Transverse colon (tissue), 4 donors: Measurements from ENCODE around the gene LAMC1.

ENCODE experiments used
- EP300 ChIP-seq: sonication (generic); formaldehyde crosslinking; IDR thresholded peaks from one replicate; pipeline ENCODE4 v1.6.1; 2017; ENCODE audit warnings: antibody characterized with exemption, low read depth
- POLR2A ChIP-seq: fragments of 450-650 bp; IDR thresholded peaks from one replicate; pipeline ENCODE4 v1.6.1; 2016; ENCODE audit warnings: antibody characterized with exemption, mild to moderate bottlenecking, moderate library complexity
- POLR2AphosphoS5 ChIP-seq, 3 donors: sonication (generic); formaldehyde crosslinking; IDR thresholded peaks; one replicate each; pipeline ENCODE4 v1.6.1; 2016; ENCODE audit warnings: antibody characterized with exemption in 3 of 3
- TF ChIP-seq, protein P1 (sequence below), 5 experiments: fragments of 200-600 bp in 3 of 5; fragments of 450-650 bp in 2 of 5; sonication (generic) in 3 of 5; IDR thresholded peaks; 1 replicate in 2 of 5; 2 replicates in 3 of 5; pipeline ENCODE4 v1.5.1; 2016 to 2017; ENCODE audit warnings: antibody characterized with exemption in 5 of 5, inconsistent platforms in 3 of 5, mild to moderate bottlenecking in 2 of 5, moderate library complexity in 1 of 5

DNA sequence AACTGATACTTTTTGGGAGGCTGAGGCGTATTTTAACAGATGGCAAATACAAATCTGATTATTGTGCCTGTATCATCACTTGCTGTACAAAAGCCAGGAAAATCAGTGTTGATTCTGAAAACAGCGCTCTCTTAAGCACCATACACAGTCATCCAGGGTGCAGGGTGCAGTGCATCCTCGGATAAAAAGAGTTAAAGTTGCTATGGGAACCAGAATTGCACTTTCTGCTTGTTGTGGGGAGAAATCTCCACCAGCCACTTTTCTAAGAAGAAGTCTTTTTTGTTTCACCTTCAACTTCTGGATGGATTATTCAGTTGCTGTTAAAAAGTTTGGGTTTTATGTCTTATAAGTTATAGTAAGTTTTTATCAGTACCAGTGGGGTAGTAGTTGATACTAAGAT is 3.8 kb downstream of the LAMC1 start:
- TF ChIP-seq, protein P1, sequence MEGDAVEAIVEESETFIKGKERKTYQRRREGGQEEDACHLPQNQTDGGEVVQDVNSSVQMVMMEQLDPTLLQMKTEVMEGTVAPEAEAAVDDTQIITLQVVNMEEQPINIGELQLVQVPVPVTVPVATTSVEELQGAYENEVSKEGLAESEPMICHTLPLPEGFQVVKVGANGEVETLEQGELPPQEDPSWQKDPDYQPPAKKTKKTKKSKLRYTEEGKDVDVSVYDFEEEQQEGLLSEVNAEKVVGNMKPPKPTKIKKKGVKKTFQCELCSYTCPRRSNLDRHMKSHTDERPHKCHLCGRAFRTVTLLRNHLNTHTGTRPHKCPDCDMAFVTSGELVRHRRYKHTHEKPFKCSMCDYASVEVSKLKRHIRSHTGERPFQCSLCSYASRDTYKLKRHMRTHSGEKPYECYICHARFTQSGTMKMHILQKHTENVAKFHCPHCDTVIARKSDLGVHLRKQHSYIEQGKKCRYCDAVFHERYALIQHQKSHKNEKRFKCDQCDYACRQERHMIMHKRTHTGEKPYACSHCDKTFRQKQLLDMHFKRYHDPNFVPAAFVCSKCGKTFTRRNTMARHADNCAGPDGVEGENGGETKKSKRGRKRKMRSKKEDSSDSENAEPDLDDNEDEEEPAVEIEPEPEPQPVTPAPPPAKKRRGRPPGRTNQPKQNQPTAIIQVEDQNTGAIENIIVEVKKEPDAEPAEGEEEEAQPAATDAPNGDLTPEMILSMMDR (IDR thresholded peaks at IDR 0.05) = no peak
- TF ChIP-seq POLR2A = no peak
- no peak for TF ChIP-seq EP300
- TF ChIP-seq POLR2AphosphoS5 (IDR thresholded peaks at IDR 0.05) = no peak
